ENCODE measurements around the gene ATP5PD.

The ATP5PD gene

DNA sequence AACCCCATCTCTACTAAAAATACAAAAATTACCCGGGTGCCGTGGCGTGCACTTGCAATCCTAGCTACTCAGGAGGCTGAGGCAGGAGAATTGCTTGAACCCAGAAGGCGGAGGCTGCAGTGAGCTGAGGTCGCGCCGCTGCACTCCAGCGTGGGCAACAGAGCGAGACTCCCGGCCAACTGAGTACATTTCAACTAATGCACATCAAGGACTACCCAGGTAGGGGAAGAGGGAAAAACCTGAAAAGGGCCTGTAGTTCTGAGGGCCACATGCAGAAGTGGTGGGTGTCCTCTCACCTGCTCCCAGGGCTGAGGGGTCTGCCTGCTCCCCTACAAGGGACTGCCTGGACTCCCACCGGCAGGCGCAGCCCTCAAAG, 40.4 kb upstream of the ATP5PD start:
- Histone ChIP-seq H3K36me3 (ENCODE audit: control insufficient read depth, insufficient read depth, low read length) (no peaks in the 10 kb centered on the region), H3K4me1 (ENCODE audit: control insufficient read depth, insufficient read depth, low read length, poor library complexity, severe bottlenecking) (peaks cover 25% of the 10 kb centered on the region), H3K27ac (ENCODE audit: low read depth, low read length, severe bottlenecking) (peak overlapping the region; percentile 87), H3K4me3 (ENCODE audit: extremely low read depth, insufficient read depth, low read length, poor library complexity, severe bottlenecking) (peak overlapping the region; percentile 62), H3K9me3 (ENCODE audit: control insufficient read depth, low read length) (no peaks in the 10 kb centered on the region)
- WGBS, 2 experiments (ENCODE audit: insufficient coverage in 2 of 2), result 65 to 94% methylated on average over 4 to 5 of the region's 12 CpGs

- Histone ChIP-seq H3K9me3 (ENCODE audit: control insufficient read depth, low read length) (no peaks in the 10 kb centered on the region), H3K27ac (ENCODE audit: low read depth, low read length, severe bottlenecking) (peak overlapping the region; percentile 87), H3K4me3 (ENCODE audit: extremely low read depth, insufficient read depth, low read length, poor library complexity, severe bottlenecking) (no peak overlapping the region), H3K36me3 (ENCODE audit: control insufficient read depth, insufficient read depth, low read length) (no peaks in the 10 kb centered on the region), H3K4me1 (ENCODE audit: control insufficient read depth, insufficient read depth, low read length, poor library complexity, severe bottlenecking) (peaks cover 20% of the 10 kb centered on the region)
- WGBS, 2 experiments (ENCODE audit: insufficient coverage in 2 of 2), result 79 to 87% methylated on average over 13 to 14 of the region's 15 CpGs
Observed at GRCh38 chr17:75086496-75087181, 39.9 kb upstream of the ATP5PD start.

DNA sequence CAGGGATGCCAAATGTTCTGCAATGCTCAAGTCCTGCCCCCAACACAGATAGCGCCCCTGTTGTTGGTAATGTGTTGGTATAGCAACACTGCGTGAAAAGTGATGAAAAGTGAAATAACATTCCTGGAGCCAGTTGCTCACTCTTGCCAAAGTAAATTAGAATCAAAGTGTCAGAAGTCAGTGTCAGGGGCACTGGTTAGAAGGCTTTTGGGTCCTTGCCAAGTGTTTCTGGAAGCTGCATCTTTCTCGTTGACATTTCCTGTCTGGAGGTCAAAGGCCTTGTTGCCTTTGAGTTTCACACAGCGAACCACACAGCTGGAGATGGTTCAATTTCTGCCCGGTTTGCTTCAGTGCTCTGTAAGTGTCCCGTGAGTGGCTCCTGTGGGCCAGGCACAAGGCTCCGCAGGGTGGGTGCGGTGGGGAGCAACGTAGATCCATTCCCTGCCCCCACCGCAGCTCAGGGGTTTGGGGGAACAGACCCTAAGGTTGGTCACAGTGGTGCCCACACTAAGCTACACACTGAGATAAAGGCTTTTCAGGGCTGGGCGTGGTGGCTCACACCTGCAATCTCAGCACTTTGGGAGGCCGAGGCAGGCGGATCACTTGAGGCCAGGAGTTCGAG, 37.4 kb upstream of the ATP5PD start:
- H3K36me3 ChIP-seq (ENCODE audit: control insufficient read depth, insufficient read depth, low read length), result no peaks in the 10 kb centered on the region
- peaks cover 18% of the 10 kb centered on the region for H3K4me1 ChIP-seq (ENCODE audit: control insufficient read depth, insufficient read depth, low read length, poor library complexity, severe bottlenecking)
- H3K4me3 ChIP-seq (ENCODE audit: extremely low read depth, insufficient read depth, low read length, poor library complexity, severe bottlenecking), result no peak overlapping the region
- peak overlapping the region; percentile 41 for H3K27ac ChIP-seq (ENCODE audit: low read depth, low read length, severe bottlenecking)
- no peaks in the 10 kb centered on the region for H3K9me3 ChIP-seq (ENCODE audit: control insufficient read depth, low read length)
- WGBS, 2 experiments (ENCODE audit: insufficient coverage in 2 of 2), result 72 to 78% methylated on average over 10 to 14 of the region's 14 CpGs

DNA sequence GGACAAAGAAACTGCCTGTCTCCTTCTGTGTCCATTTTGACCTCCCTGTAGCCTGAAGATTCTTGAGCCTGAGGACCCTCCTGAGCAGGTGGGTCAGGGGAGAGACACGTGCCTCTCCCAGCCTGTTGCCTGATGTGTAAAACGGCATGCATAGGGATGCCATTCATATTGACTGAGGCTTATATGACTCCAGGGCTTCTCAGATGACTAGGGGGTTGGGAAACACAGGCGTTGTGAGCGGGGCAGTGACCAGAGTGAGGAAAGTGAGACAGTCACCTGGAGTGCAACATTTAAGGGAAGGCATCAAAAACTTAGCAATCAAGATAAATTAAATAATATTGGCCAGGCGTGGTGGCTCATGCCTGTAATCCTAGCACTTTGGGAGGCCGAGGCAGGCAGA, 35.9 kb upstream of the ATP5PD start:
- no peak overlapping the region for H3K4me3 ChIP-seq (ENCODE audit: extremely low read depth, insufficient read depth, low read length, poor library complexity, severe bottlenecking)
- H3K36me3 ChIP-seq (ENCODE audit: control insufficient read depth, insufficient read depth, low read length), result no peaks in the 10 kb centered on the region
- H3K27ac ChIP-seq (ENCODE audit: low read depth, low read length, severe bottlenecking), result no peak overlapping the region
- H3K9me3 ChIP-seq (ENCODE audit: control insufficient read depth, low read length), result no peaks in the 10 kb centered on the region
- H3K4me1 ChIP-seq (ENCODE audit: control insufficient read depth, insufficient read depth, low read length, poor library complexity, severe bottlenecking), result peaks cover 24% of the 10 kb centered on the region
- 58 to 85% methylated on average over 3 to 4 of the region's 6 CpGs for WGBS, 2 experiments (ENCODE audit: insufficient coverage in 2 of 2)

DNA sequence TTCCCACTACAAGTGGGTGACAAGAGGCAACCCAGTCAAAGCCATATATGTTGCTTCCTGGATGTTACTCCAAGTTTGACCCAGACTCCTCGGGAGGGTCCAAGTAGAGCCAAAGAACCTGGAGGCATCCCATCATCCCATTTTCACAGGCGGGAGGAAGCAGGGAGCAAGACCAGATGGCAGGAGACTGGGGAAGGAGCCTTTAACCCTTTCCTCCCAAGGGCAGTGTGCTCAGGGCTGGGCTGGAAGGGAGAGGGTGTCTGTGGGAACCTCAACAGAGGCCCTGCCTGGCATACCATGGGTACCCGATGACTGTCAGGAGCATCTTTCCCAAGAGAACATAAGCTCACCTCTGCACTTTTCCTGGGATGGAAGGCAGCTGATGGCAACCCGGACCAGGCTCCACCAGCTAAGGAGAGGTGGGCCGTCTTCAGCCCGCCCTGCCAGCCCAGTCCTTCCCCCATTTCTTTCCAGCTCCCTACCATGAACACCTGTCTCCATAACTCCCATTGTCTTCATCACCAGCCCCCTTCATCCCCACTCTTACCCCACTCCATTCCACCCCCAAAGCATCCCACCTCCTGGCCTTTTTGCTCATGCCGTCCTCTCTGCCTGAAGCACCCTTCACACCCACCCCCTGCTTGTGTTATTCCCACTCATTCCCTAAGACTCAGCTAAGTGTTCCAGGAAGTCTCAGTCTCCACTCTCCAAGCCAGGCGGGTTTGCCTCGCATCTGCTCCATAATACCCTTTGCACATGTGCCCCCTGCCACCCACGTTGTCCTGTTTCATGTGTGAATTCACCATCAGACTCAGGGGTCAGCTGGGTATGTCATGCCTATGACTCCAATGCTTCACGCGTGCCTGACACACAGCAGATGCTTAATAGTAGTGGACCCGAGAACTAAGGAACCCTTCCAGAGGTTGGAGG, 35.1 kb upstream of the ATP5PD start:
- Histone ChIP-seq H3K4me3 (ENCODE audit: extremely low read depth, insufficient read depth, low read length, poor library complexity, severe bottlenecking) (no peak overlapping the region), H3K4me1 (ENCODE audit: control insufficient read depth, insufficient read depth, low read length, poor library complexity, severe bottlenecking) (peaks cover 25% of the 10 kb centered on the region), H3K27ac (ENCODE audit: low read depth, low read length, severe bottlenecking) (no peak overlapping the region), H3K9me3 (ENCODE audit: control insufficient read depth, low read length) (no peaks in the 10 kb centered on the region), H3K36me3 (ENCODE audit: control insufficient read depth, insufficient read depth, low read length) (no peaks in the 10 kb centered on the region)
- WGBS, 2 experiments (ENCODE audit: insufficient coverage in 2 of 2), result 85 to 93% methylated on average over 11 to 13 of the region's 13 CpGs

DNA sequence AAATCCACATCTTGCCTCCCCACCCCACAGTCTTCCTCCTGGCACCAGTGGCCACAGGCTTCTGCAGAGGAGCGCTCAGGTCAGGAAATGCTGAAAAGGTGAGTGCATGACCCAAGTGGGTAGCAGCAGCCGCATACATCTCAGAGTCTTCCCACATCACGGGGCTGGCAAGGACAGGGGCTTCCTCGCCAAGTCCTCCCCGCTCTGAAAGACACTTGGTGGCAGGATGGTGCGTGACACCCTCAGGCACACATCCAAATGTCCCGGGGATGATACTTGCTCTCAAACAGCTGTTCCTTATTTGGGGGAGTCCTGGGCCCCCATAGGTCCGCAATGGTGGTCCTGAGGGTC, 32.2 kb upstream of the ATP5PD start:
- no peak overlapping the region for H3K4me3 ChIP-seq (ENCODE audit: extremely low read depth, insufficient read depth, low read length, poor library complexity, severe bottlenecking)
- H3K36me3 ChIP-seq (ENCODE audit: control insufficient read depth, insufficient read depth, low read length), result no peaks in the 10 kb centered on the region
- H3K27ac ChIP-seq (ENCODE audit: low read depth, low read length, severe bottlenecking), result peak overlapping the region; percentile 76
- WGBS, 2 experiments (ENCODE audit: insufficient coverage in 2 of 2), result 85 to 86% methylated on average over 7 of the region's 8 CpGs
- H3K9me3 ChIP-seq (ENCODE audit: control insufficient read depth, low read length), result no peaks in the 10 kb centered on the region
- H3K4me1 ChIP-seq (ENCODE audit: control insufficient read depth, insufficient read depth, low read length, poor library complexity, severe bottlenecking), result peaks cover 24% of the 10 kb centered on the region

- WGBS, 2 experiments (ENCODE audit: insufficient coverage in 2 of 2), result 63 to 80% methylated on average over 9 to 12 of the region's 17 CpGs
- peak overlapping the region; percentile 76 for H3K27ac ChIP-seq (ENCODE audit: low read depth, low read length, severe bottlenecking)
Observed at GRCh38 chr17:75078284-75079022, 31.7 kb upstream of the ATP5PD start.

GRCh38 chr17:75077496-75078283, 30.9 kb upstream of the ATP5PD start:
- H3K4me1 ChIP-seq (ENCODE audit: control insufficient read depth, insufficient read depth, low read length, poor library complexity, severe bottlenecking), result peaks cover 21% of the 10 kb centered on the region
- no peaks in the 10 kb centered on the region for H3K9me3 ChIP-seq (ENCODE audit: control insufficient read depth, low read length)
- H3K36me3 ChIP-seq (ENCODE audit: control insufficient read depth, insufficient read depth, low read length), result no peaks in the 10 kb centered on the region
- H3K4me3 ChIP-seq (ENCODE audit: extremely low read depth, insufficient read depth, low read length, poor library complexity, severe bottlenecking), result no peak overlapping the region
- WGBS, 2 experiments (ENCODE audit: insufficient coverage in 2 of 2), result 95 to 97% methylated on average over 44 to 48 of the region's 53 CpGs
- peak overlapping the region; percentile 76 for H3K27ac ChIP-seq (ENCODE audit: low read depth, low read length, severe bottlenecking)

More at GRCh38 chr17:75078284-75079022, 31.7 kb upstream of the ATP5PD start:
- H3K9me3 ChIP-seq (ENCODE audit: control insufficient read depth, low read length), result no peaks in the 10 kb centered on the region
- H3K4me3 ChIP-seq (ENCODE audit: extremely low read depth, insufficient read depth, low read length, poor library complexity, severe bottlenecking), result no peak overlapping the region
- peaks cover 21% of the 10 kb centered on the region for H3K4me1 ChIP-seq (ENCODE audit: control insufficient read depth, insufficient read depth, low read length, poor library complexity, severe bottlenecking)
- H3K36me3 ChIP-seq (ENCODE audit: control insufficient read depth, insufficient read depth, low read length), result no peaks in the 10 kb centered on the region

DNA sequence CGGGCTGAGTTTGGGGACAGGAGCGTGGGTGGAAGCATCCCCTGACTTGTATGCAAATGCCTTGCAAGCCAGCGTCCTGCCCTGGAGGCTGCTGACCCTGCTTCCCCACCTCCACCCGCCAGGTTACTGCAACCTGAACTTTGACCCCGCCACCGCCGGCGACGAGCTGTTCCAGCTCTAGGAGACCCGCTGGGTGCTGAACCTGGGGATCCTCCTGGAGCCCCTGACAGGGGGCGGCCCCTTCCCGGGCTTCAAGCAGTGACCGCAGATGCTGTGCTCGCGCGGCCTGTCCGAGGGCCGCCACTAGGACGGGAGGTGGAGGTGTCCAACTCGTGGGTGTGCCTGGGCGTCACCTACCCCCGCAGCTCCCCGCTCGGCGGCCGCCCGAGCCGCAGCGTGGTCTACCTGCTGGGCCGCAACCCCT, 30.3 kb upstream of the ATP5PD start:
- Histone ChIP-seq H3K36me3 (ENCODE audit: control insufficient read depth, insufficient read depth, low read length) (no peaks in the 10 kb centered on the region), H3K9me3 (ENCODE audit: control insufficient read depth, low read length) (no peaks in the 10 kb centered on the region), H3K27ac (ENCODE audit: low read depth, low read length, severe bottlenecking) (no peak overlapping the region), H3K4me1 (ENCODE audit: control insufficient read depth, insufficient read depth, low read length, poor library complexity, severe bottlenecking) (peaks cover 21% of the 10 kb centered on the region), H3K4me3 (ENCODE audit: extremely low read depth, insufficient read depth, low read length, poor library complexity, severe bottlenecking) (no peak overlapping the region)
- WGBS, 2 experiments (ENCODE audit: insufficient coverage in 2 of 2), result 89 to 95% methylated on average over 15 to 26 of the region's 30 CpGs

All from mesodermal cell (in vitro differentiated cells).